GM21529 (cell line): ENCODE data around the gene CUL2.

ENCODE experiments used
- ATAC-seq: cut with Tn5 transposase; IDR thresholded peaks from one replicate; pipeline ENCODE4 v1.9.1; 2021; ENCODE audit not compliant: unreplicated experiment

The CUL2 gene

GRCh38 chr10:35090162-35090954 lies at the start of gene CUL2:
CUL2 (minus strand) TSS chr10:35090341; CDS start chr10:35071317, 19,024 bp downstream.
- ATAC-seq: peak; percentile 95

DNA sequence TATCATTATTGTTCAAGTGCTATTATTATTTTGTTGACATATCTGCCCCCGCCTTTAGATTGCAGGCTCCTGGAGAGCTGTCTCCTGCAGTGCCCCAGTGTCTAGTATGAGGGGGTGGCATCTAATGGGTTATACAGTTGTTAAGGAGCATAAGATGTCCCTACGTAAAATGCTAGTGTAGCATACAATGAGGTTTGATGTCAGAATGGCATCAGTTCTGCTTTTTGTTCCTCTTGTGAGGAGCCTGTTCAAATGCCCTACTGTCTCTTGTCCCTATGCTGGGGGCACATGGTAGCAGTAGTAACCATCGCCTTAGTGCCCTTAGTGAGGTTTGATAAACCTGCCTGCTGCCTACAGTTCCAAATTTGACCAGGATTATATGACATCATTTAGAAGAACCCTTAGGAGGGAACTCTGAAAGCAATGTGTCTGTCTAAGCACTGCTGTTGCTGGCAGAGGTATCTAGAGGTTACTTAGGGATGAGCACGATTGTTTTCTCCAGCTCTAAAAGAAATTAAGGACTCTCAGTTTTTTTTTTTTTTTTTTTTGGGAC lies 46.2 kb upstream of the CUL2 start:
- ATAC-seq: peak; percentile 59

DNA sequence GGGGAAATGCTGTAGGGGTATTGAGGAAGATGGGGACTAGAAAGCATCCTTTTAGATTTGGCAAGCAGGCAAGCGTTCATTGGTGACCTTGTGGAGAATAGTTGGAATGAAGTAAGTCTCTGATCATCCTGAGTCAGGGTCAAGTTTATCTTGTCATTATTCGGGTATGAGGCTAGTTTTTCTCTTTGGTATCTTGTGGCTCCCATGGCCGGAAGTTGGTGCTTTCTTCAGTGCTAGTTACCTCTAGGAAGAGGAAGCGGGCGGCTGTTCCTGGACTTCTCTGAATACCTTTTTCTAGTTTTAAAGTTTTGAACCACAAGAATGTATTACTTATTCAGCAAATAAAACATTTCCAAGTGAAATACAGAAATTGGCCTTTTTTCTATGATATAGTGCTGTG lies 45.7 kb upstream of the CUL2 start:
- peak; percentile 29 for ATAC-seq

GRCh38 chr10:35133586-35133985 lies 43.4 kb upstream of the CUL2 start:
- ATAC-seq: no peak

- no peak for ATAC-seq
These were observed 42.6 kb upstream of the CUL2 start for GRCh38 chr10:35132727-35133126.

GRCh38 chr10:35130663-35131062 lies 40.5 kb upstream of the CUL2 start:
- no peak for ATAC-seq

DNA sequence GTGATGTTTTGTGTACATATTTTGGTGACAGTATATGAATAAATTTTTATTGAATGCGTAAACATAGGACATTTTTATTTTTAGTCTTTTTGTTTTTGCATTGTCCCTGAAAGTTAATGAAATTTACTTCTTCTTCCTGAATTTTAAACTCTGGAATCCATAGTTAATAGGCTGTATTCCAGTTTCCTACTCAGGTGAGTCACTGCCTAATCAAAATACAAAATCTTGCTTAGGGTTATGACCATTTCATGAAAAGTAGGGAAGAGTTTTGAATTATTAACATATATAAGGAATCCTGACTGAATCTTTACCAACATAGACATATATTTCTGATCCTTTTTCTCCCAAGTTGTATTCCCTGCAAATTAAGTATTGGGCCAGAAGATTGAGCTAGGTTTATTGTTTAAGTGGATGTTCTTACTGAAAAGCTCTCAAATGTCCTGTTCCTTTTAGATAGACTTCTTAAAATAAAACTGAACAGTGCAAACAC lies 39.1 kb upstream of the CUL2 start:
- no peak for ATAC-seq

DNA sequence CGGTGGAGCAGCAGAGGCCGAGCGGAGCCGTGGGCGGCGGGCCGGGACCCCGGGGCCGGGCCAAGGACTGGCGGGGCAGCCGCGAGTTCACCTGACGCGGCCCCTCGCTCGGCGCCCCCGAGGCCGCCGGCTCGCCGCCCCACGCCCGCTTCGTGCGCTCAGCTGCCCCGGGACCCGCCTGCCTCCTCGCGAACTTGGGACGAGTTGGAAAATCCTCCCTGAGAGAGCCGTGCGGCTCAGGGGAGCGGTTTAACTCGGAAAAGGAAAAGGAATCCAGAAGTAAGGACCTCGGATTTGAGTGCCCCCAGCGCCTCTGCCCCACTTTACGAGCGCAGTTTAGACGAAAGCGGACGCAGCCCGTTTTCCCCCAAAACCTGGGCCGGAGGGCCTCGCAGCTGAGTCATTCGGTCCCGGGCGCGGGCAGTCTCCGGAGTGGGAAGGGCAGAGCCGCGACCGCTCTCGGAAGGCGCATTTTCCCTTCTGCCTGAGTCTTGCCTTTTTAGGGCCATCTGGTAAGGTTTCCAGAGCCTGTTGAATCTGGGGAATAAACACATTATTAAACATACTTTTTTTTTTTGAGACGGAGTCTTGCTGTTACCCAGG lies 37.2 kb upstream of the CUL2 start:
- no peak for ATAC-seq

- ATAC-seq: peak; percentile 72
These were observed 36.6 kb upstream of the CUL2 start, which contains the start of gene CREM for GRCh38 chr10:35126530-35127288. CREM (plus strand) TSS chr10:35126846; CDS start chr10:35137836, 10,990 bp downstream.

DNA sequence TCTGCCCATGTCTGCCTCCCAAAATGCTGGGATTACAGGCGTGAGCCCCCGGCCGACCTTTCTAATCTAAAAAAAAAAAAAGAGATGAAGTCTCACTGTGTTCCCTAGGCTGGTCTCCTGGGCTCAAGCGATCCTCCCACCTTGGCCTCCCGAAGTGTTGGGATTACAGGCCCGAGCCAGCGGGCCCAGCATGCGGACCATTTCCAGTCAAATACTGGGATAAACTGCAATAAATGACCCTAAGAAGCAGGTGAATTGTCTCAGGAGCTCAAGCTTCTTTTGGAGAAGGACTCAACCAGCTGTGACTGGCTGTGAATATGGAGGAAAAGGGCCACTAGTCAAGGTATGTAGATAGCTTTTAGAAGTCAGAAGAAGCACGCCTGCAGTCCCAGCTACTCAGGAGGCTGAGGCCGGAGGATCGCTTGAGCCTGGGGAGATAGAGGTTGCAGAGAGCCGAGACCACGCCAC lies 36.0 kb upstream of the CUL2 start:
- no peak for ATAC-seq

DNA sequence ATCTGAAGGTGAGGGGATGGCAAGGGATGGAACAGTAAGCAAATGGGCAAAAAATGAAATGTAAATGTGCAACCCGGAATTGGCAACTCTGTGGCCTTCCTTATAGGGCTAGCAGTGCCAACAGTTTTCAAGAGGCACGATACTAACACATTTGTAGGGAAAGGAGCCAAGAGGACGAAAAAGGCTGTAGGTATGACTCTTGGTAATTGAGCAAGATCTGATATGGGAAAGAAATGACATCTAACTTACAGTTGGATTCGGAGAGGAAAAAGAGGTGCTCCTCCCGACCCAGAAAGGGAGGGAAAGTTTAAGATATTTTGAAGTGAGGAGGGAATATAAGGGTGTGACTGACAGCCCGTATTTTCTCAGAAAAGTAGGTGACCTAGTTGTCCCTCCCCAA lies 34.4 kb upstream of the CUL2 start:
- no peak for ATAC-seq

DNA sequence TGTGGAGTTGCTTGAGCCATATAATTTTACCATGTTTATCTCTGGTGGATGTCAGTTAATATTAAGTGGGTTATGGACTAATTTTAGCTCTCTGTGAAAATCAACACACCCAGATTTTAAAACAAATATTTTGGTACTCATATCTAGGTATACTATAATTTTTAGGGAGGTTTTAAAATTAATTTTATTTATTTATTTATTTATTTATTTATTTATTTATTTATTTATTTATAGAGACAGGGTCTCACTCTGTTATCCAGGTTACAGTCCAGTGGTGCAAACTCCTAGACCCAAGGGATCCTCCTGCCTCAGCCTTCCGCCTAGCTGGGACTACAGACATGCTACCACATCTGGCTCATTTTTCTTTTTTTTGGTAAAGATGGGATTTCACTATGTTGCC lies 29.2 kb upstream of the CUL2 start:
- no peak for ATAC-seq

- ATAC-seq: no peak
These were observed 22.4 kb upstream of the CUL2 start for GRCh38 chr10:35112571-35112970.

DNA sequence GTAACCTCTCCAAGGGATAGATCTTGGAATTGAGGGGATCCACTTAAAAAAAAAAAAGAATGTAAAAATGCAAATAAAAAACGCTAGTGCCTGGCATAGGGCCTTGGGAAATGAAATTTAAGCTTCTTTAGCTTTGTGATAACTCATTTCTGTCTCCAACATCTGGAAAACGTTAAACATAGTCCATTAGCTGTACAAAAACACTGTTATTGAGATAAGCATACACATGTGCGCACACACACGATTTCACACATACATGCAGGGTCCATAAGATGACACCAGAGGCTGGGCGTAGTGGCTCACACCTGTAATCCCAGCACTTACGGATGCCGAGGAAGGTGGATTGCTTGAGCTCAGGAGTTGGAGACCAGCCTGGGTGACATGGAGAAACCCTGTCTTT lies 13.7 kb upstream of the CUL2 start:
- no peak for ATAC-seq

DNA sequence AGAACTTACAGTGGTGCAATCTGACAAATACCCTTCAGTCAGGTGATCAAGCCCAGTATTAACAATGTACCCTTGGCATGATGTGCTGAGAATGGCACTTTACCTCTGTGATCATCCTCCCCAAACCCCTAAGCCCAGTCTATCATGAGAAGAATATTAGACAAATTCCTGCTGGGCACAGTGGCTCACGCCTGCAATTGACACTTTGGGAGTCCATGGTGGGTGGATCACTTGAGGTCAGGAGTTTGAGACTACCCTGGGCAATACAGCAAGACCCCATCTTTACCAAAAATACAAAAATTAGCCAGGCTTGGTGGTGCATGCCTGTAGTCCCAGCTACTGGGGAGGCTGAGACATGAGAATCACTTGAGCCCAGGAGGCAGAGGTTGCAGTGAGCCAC lies 7.4 kb upstream of the CUL2 start:
- ATAC-seq: no peak

GRCh38 chr10:35096312-35096711 lies 6.2 kb upstream of the CUL2 start:
- no peak for ATAC-seq

DNA sequence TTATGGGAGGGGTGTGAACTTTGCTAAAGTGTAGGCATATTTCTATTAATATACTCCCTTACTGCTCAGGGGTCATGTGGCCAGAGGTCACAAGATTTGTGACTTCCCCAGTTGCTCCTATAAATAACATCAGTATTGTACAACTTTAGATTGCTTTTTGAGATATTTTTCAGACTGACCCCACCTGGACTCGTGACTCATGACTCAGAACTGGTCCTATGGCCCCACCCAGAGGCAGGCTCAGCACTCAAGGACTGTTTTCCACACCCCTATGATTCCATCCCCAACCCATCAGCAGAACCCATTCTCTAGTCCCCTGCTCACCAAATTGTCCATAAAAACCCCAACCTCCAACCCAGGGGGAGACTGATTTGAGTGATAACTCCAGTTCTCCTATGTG lies 2.7 kb upstream of the CUL2 start:
- ATAC-seq: no peak

DNA sequence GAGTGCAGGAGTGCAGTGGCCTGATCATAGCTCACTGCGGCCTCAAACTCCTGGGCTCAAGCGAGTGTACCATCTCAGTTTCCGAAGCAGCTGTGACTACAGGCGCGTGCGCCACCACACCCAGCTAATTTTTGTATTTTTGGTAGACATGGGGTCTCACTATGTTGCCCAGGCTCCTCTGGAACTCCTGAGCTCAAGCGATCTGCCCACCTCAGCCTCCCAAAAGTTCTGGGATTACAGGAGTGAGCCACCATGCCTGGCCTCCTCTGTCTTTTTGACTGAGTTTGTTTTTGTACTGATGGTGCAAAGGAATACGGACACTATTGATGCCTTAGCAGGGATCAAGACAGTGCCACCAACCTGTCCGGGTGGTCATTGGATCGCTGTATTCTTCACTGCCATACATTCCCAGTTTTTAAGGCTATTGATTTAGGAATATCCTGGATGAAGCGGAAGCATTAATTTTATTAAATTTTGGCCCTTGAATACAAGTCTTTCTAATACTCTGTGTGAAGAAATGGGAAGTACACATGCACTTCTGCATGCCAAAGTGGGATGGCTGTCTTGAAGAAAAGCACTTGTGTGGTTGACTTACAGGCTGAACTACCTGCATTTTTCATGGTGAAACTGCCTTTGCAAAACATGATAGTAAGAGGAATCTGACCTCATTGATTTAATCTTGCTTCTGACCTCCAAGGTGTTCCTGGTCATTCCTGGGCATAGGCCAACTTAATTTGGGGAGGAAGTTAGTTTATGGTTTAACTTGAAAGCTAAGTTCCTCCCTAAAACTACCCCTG lies 2.1 kb upstream of the CUL2 start:
- ATAC-seq: no peak

GRCh38 chr10:35089611-35090161 lies 455 bp downstream of the CUL2 start:
- ATAC-seq: peak; percentile 30

DNA sequence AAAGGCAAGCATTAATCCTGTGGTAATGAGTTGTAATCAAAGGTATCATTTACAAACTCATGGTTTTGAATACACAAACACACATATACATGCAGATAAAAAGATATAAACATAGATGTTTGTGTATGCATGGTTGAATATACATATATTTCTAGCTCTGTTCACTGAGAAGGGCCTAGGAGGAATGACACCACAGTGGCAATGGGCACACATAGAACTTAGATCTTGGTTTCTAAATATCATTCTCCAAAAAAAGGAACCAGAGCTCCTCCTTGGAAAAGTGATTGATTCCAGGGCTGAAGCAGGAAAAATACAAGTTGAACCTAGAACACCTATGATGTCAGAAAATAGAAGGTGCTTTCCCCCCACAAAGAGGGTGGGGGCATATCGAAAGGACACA lies 6.9 kb downstream of the CUL2 start:
- ATAC-seq: no peak
